ENCODE measurements around the gene INPP5B. TPM values are rescaled to one million over a fixed set of nuclear protein-coding genes. Genes with fewer than 3 reads are reported as not detected.

Gene INPP5B
- total and polyA plus RNA-seq, 8 donors, result 7.2 to 56.7 (median 9.5) TPM

DNA sequence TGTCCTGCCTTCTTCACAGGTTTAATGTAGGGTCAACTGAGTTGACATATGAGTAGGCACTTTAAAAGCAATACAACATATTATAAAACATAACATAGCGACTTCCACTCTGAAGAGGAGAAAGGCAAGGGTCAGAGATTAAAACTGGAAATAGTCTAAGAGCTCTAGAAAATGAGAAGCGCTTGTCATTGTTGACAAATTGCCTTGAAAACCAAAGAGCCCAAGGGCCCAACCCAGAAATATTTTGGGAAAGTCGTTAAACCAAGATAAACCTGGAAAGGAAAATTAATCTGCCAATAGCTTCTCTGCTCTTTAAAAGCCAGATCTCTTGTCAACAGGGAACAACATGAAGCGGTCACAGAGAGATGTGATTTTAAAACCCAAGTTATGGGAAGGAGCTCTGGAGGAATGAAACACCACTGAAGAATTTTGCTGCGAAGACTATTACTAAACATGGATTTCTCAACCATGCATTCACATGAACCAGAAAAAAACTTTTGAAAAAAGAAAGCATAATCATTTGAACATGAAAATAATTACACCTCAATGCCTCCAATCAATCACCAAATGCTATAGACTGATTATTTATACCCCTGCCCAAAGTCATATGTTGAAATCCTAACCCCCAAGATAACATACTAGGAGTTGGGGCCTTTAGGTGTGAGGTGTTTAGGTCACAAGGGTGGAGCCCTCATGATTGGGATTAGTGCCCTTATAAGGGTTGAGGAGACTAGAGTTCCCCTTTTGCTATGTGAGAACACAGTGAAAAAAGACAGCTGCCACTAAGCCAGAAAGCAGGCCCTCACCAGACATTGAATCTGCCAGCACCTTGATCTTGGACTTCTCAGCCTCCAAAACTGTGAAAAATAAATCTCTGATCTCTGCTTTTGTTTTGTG, 54.5 kb downstream of the INPP5B start:
- peaks cover 29 to 43% (median 34%) of the 10 kb centered on the region in 4 donors for H3K36me3 ChIP-seq
- no peak overlapping the region for H3K4me3 ChIP-seq
- no peaks in the 10 kb centered on the region for H3K9me3 ChIP-seq
- WGBS, 5 donors, result 74 to 81% (median 78%) methylated on average over 5 of the region's 5 CpGs
- peaks cover 0 to 11% (median 7%) of the 10 kb centered on the region in 4 donors for H3K4me1 ChIP-seq
- no peaks in the 10 kb centered on the region for H3K27me3 ChIP-seq
- H3K27ac ChIP-seq, result peak overlapping the region in 1 of 5 donors; percentile 7
- no peak for DNase-seq
- intact Hi-C loops (cut with DNase I; ENCODE audit: low total_unique reads), result no loop called here
- TF ChIP-seq, protein P1, sequence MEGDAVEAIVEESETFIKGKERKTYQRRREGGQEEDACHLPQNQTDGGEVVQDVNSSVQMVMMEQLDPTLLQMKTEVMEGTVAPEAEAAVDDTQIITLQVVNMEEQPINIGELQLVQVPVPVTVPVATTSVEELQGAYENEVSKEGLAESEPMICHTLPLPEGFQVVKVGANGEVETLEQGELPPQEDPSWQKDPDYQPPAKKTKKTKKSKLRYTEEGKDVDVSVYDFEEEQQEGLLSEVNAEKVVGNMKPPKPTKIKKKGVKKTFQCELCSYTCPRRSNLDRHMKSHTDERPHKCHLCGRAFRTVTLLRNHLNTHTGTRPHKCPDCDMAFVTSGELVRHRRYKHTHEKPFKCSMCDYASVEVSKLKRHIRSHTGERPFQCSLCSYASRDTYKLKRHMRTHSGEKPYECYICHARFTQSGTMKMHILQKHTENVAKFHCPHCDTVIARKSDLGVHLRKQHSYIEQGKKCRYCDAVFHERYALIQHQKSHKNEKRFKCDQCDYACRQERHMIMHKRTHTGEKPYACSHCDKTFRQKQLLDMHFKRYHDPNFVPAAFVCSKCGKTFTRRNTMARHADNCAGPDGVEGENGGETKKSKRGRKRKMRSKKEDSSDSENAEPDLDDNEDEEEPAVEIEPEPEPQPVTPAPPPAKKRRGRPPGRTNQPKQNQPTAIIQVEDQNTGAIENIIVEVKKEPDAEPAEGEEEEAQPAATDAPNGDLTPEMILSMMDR (IDR thresholded peaks at IDR 0.05), result no peak
- TF ChIP-seq POLR2A (IDR thresholded peaks at IDR 0.05), result no peak
- no peak for TF ChIP-seq POLR2AphosphoS5 (IDR thresholded peaks at IDR 0.05)
- no peak for TF ChIP-seq EP300 (IDR thresholded peaks at IDR 0.05)

DNA sequence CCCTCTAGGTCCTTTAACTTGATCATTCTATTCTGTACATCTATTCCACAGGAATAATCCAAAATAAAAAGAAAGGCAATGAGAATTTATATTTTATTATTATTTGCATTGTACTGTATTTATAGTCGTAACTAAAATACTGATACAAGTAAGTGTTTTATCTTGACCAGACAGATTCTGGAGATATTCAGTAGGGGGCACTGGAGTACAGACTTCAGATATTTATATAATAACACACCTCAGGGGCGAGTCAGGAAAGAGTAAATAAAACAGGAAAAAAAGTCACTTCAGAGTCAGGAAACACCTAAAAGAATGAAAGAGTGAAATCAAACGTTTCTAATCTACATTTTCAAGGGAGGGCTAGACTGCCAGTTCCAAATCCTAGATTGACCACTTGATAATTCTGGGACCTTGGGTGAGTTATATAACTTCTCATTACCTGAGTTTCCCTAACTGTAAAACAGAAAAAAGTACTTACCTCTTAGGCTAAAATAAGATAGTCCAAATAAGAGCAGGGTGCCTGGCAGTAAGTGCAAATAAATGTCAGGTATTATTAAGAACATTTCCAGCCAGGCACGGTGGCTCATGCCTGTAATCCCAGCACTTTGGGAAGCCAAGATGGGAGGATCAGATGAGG, 56.4 kb downstream of the INPP5B start:
- intact Hi-C loops (cut with DNase I; ENCODE audit: low total_unique reads), result no loop called here
- Histone ChIP-seq H3K36me3 (peaks cover 48 to 62% (median 53%) of the 10 kb centered on the region in 4 donors), H3K9me3 (no peaks in the 10 kb centered on the region), H3K27me3 (no peaks in the 10 kb centered on the region), H3K4me1 (peaks cover 0 to 11% (median 7%) of the 10 kb centered on the region in 4 donors), H3K27ac (peak overlapping the region in 2 of 5 donors; percentile 18 to 37), H3K4me3 (no peak overlapping the region)
- no peak for TF ChIP-seq POLR2A (IDR thresholded peaks at IDR 0.05)
- TF ChIP-seq, protein P1 (IDR thresholded peaks at IDR 0.05), result peak in 3 of 7 experiments; percentile 25 to 68 (median 45)
- DNase-seq, result peak in 1 of 2 donors; percentile 73
- 12 to 25% (median 14%) methylated on average over 4 of the region's 4 CpGs for WGBS, 5 donors

DNA sequence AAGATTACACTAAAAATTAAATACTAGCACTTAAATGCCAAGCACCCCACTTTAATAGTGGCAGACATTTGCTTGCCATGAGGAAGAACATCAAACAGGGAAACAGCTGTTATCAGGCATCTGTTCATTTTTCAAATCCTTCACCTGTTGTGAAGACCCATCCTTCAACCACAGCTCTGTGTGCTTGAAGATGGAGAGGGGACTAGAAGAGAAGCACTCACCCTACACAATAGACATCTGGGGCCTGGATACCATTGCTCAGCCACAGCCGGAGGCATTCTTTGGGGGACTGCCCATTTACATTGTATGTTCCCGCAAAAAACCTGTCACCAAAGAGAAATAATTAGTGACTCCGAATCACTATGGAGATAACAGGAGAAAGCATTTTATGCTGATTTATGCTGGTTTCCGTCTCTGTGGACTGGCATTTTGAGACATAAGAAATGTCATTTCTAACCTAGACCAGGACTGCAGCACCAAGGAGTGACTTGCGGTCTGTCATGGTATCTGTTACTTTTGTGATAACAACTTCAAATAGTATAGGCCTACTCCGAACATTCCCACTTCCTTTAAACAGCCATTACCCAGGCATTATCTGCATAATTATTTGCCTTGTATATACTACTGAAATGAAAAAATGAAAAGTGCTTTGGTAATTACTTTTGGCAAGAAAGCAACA, 58.7 kb downstream of the INPP5B start:
- TF ChIP-seq, protein P1 (IDR thresholded peaks at IDR 0.05), result no peak
- no peak for TF ChIP-seq POLR2A (IDR thresholded peaks at IDR 0.05)
- TF ChIP-seq EP300 (IDR thresholded peaks at IDR 0.05), result no peak
- TF ChIP-seq POLR2AphosphoS5 (IDR thresholded peaks at IDR 0.05), result no peak
- DNase-seq, result peak in 1 of 2 donors; percentile 13
- no peak overlapping the region for H3K27ac ChIP-seq
- H3K4me3 ChIP-seq, result no peak overlapping the region
- peaks cover 0 to 11% (median 7%) of the 10 kb centered on the region in 4 donors for H3K4me1 ChIP-seq
- no peaks in the 10 kb centered on the region for H3K27me3 ChIP-seq
- peaks cover 57 to 85% (median 70%) of the 10 kb centered on the region in 4 donors for H3K36me3 ChIP-seq
- intact Hi-C loops (cut with DNase I; ENCODE audit: low total_unique reads), result loop anchor here (10.0 kb wide), 1 partner anchor 87 kb away; no protein-coding TSS in a partner anchor
- H3K9me3 ChIP-seq, result no peaks in the 10 kb centered on the region
- WGBS, 5 donors, result 37 to 68% (median 49%) methylated on average over 6 of the region's 6 CpGs

DNA sequence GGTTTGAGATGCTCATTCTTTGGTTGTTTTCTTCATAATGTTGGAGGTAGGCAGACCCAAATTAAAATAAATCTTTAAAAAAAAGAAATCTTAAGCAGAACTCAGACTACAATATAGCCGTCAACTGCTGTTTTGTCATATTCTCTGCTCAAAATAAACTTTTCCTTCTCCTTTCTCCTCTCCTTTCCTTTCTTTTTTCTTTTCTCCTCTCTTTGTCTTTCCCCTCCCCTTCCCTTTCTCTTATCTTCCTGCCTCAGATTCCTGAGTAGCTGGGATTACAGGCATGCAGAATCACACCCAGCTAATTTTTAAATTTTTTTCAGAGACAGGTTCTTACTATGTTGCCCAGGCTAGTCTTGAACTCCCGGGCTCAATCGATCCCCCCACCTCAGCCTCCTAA, 62.7 kb downstream of the INPP5B start:
- Histone ChIP-seq H3K4me3 (no peak overlapping the region), H3K27ac (no peak overlapping the region), H3K27me3 (no peaks in the 10 kb centered on the region), H3K9me3 (no peaks in the 10 kb centered on the region), H3K36me3 (peaks cover 79 to 100% (median 100%) of the 10 kb centered on the region in 4 donors), H3K4me1 (peaks cover 0 to 5% (median 3%) of the 10 kb centered on the region in 4 donors)
- DNase-seq, result no peak
- 88 to 90% (median 89%) methylated on average over 3 of the region's 3 CpGs for WGBS, 5 donors
- TF ChIP-seq POLR2AphosphoS5 (IDR thresholded peaks at IDR 0.05), result no peak
- TF ChIP-seq, protein P1 (IDR thresholded peaks at IDR 0.05), result no peak
- no peak for TF ChIP-seq EP300 (IDR thresholded peaks at IDR 0.05)
- no peak for TF ChIP-seq POLR2A (IDR thresholded peaks at IDR 0.05)
- intact Hi-C loops (cut with DNase I; ENCODE audit: low total_unique reads), result loop anchor here (10.0 kb wide), 1 partner anchor 91 kb away; no protein-coding TSS in a partner anchor
